SJSA1 (cell line): ENCODE results near the gene HBB. TPM values are rescaled to one million over a fixed set of nuclear protein-coding genes. Genes with fewer than 3 reads are reported as not detected.

Source experiments
- DNase-seq, 2 experiments: peaks; one replicate each; pipeline ENCODE4 v3.0.0-alpha.2; 2015 to 2020; ENCODE audit warnings: low spot score in 2 of 2, low read depth in 1 of 2
- H3K27ac ChIP-seq: fragments of 250-450 bp; sonication (Bioruptor Pico); 2 replicates; pipeline ENCODE4 v1.5.1; 2020; ENCODE audit warnings: mild to moderate bottlenecking, moderate library complexity
- H3K27me3 ChIP-seq: fragments of 250-450 bp; sonication (Bioruptor Pico); replicated peaks from 2 replicates; pipeline ENCODE4 v1.5.1; 2020; ENCODE audit warnings: mild to moderate bottlenecking, moderate library complexity
- H3K36me3 ChIP-seq: fragments of 250-450 bp; sonication (Bioruptor Pico); 2 replicates; pipeline ENCODE4 v1.5.1; 2020; ENCODE audit warnings: mild to moderate bottlenecking
- H3K4me1 ChIP-seq: fragments of 250-450 bp; sonication (Bioruptor Pico); replicated peaks from 2 replicates; pipeline ENCODE4 v1.6.1; 2021; ENCODE audit warnings: mild to moderate bottlenecking
- H3K4me3 ChIP-seq: fragments of 250-450 bp; sonication (Bioruptor Pico); 2 replicates; pipeline ENCODE4 v1.5.1; 2020; ENCODE audit warnings: mild to moderate bottlenecking
- H3K9me3 ChIP-seq: fragments of 250-450 bp; sonication (Bioruptor Pico); replicated peaks from 2 replicates; pipeline ENCODE4 v1.5.1; 2020; ENCODE audit warnings: mild to moderate bottlenecking
- total RNA-seq: library from RNA; depleted of rRNA; stranded (reverse); fragments of >200 nt; shearing (Covaris generic); gene quantifications from 2 replicates; pipeline ENCODE4 v1.2.3, GENCODE V29; 2014

The HBB gene
- total RNA-seq, 1 experiment from 2014 or later, result not detected

- H3K27ac ChIP-seq, result no peak overlapping the region
- no peaks in the 10 kb centered on the region for H3K36me3 ChIP-seq
- H3K4me1 ChIP-seq, result no peaks in the 10 kb centered on the region
- H3K4me3 ChIP-seq, result no peak overlapping the region
- peaks cover 10% of the 10 kb centered on the region for H3K27me3 ChIP-seq
- DNase-seq, result no peak
- no peaks in the 10 kb centered on the region for H3K9me3 ChIP-seq
Measured at GRCh38 chr11:5241458-5241857, 14.6 kb upstream of the HBB start.

- Histone ChIP-seq H3K9me3 (no peaks in the 10 kb centered on the region), H3K4me1 (no peaks in the 10 kb centered on the region), H3K36me3 (no peaks in the 10 kb centered on the region), H3K27ac (no peak overlapping the region), H3K4me3 (no peak overlapping the region), H3K27me3 (peaks cover 11% of the 10 kb centered on the region; the same call in 1 of the 2 replicates)
- DNase-seq, result no peak
Measured at GRCh38 chr11:5240458-5240857, 13.6 kb upstream of the HBB start.

GRCh38 chr11:5240056-5240455 lies 13.2 kb upstream of the HBB start:
- Histone ChIP-seq H3K27me3 (peaks cover 10% of the 10 kb centered on the region; the same call in 1 of the 2 replicates), H3K4me1 (no peaks in the 10 kb centered on the region), H3K27ac (no peak overlapping the region), H3K36me3 (no peaks in the 10 kb centered on the region), H3K9me3 (no peaks in the 10 kb centered on the region), H3K4me3 (no peak overlapping the region)
- no peak for DNase-seq

- Histone ChIP-seq H3K27ac (no peak overlapping the region), H3K4me1 (no peaks in the 10 kb centered on the region), H3K4me3 (no peak overlapping the region), H3K27me3 (peaks cover 9% of the 10 kb centered on the region), H3K9me3 (no peaks in the 10 kb centered on the region), H3K36me3 (no peaks in the 10 kb centered on the region)
- no peak for DNase-seq
Measured at GRCh38 chr11:5239046-5239445, 12.2 kb upstream of the HBB start.

- DNase-seq, result no peak
Measured at GRCh38 chr11:5238486-5238885, 11.6 kb upstream of the HBB start.

GRCh38 chr11:5237420-5237819 lies 10.5 kb upstream of the HBB start:
- Histone ChIP-seq H3K27me3 (peaks cover 9% of the 10 kb centered on the region), H3K9me3 (no peaks in the 10 kb centered on the region), H3K27ac (no peak overlapping the region), H3K4me3 (no peak overlapping the region), H3K4me1 (no peaks in the 10 kb centered on the region), H3K36me3 (no peaks in the 10 kb centered on the region)
- DNase-seq, result no peak

More at GRCh38 chr11:5238486-5238885, 11.6 kb upstream of the HBB start:
- Histone ChIP-seq H3K27me3 (peaks cover 9% of the 10 kb centered on the region), H3K27ac (no peak overlapping the region), H3K4me3 (no peak overlapping the region), H3K36me3 (no peaks in the 10 kb centered on the region), H3K9me3 (no peaks in the 10 kb centered on the region), H3K4me1 (no peaks in the 10 kb centered on the region)

- no peaks in the 10 kb centered on the region for H3K4me1 ChIP-seq
- no peak overlapping the region for H3K4me3 ChIP-seq
- no peaks in the 10 kb centered on the region for H3K9me3 ChIP-seq
- H3K36me3 ChIP-seq, result no peaks in the 10 kb centered on the region
- H3K27me3 ChIP-seq, result peaks cover 8% of the 10 kb centered on the region
- H3K27ac ChIP-seq, result no peak overlapping the region
- no peak for DNase-seq
Measured at GRCh38 chr11:5235364-5236095, 8.7 kb upstream of the HBB start.

GRCh38 chr11:5234381-5234834 lies 7.5 kb upstream of the HBB start, which contains the start of gene HBD:
HBD (minus strand) TSS chr11:5234483; CDS start chr11:5234433, 50 bp downstream.
- H3K4me3 ChIP-seq, result no peak within 1 kb of the TSS
- no peaks in the 10 kb centered on the region for H3K36me3 ChIP-seq
- no peaks in the 10 kb centered on the region for H3K9me3 ChIP-seq
- no peak within 1 kb of the TSS for H3K27ac ChIP-seq
- no peaks in the 10 kb centered on the region for H3K4me1 ChIP-seq
- DNase-seq, result no peak
- H3K27me3 ChIP-seq, result peaks cover 6% of the 10 kb centered on the region; the same call in 1 of the 2 replicates

GRCh38 chr11:5233307-5233706 lies 6.4 kb upstream of the HBB start:
- H3K27ac ChIP-seq, result no peak overlapping the region
- no peaks in the 10 kb centered on the region for H3K4me1 ChIP-seq
- DNase-seq, result no peak
- H3K36me3 ChIP-seq, result no peaks in the 10 kb centered on the region
- H3K27me3 ChIP-seq, result peaks cover 6% of the 10 kb centered on the region; the same call in 1 of the 2 replicates
- H3K9me3 ChIP-seq, result no peaks in the 10 kb centered on the region
- no peak overlapping the region for H3K4me3 ChIP-seq

- no peaks in the 10 kb centered on the region for H3K9me3 ChIP-seq
- H3K4me1 ChIP-seq, result no peaks in the 10 kb centered on the region
- H3K36me3 ChIP-seq, result no peaks in the 10 kb centered on the region
- DNase-seq, result no peak
- H3K27ac ChIP-seq, result no peak overlapping the region
- peaks cover 6% of the 10 kb centered on the region; the same call in 1 of the 2 replicates for H3K27me3 ChIP-seq
- H3K4me3 ChIP-seq, result no peak overlapping the region
Measured at GRCh38 chr11:5232821-5233220, 6.0 kb upstream of the HBB start.

GRCh38 chr11:5232176-5232575 lies 5.3 kb upstream of the HBB start:
- H3K9me3 ChIP-seq, result no peaks in the 10 kb centered on the region
- no peak overlapping the region for H3K27ac ChIP-seq
- H3K36me3 ChIP-seq, result no peaks in the 10 kb centered on the region
- no peak for DNase-seq
- H3K4me3 ChIP-seq, result no peak overlapping the region
- peaks cover 6% of the 10 kb centered on the region; the same call in 1 of the 2 replicates for H3K27me3 ChIP-seq
- no peaks in the 10 kb centered on the region for H3K4me1 ChIP-seq

GRCh38 chr11:5231111-5231510 lies 4.2 kb upstream of the HBB start:
- no peaks in the 10 kb centered on the region for H3K9me3 ChIP-seq

GRCh38 chr11:5230266-5230665 lies 3.4 kb upstream of the HBB start:
- no peaks in the 10 kb centered on the region for H3K36me3 ChIP-seq
- DNase-seq, result no peak
- H3K27ac ChIP-seq, result no peak overlapping the region
- H3K9me3 ChIP-seq, result no peaks in the 10 kb centered on the region
- H3K4me1 ChIP-seq, result no peaks in the 10 kb centered on the region
- H3K4me3 ChIP-seq, result no peak overlapping the region
- peaks cover 3% of the 10 kb centered on the region for H3K27me3 ChIP-seq

More at GRCh38 chr11:5231111-5231510, 4.2 kb upstream of the HBB start:
- Histone ChIP-seq H3K36me3 (no peaks in the 10 kb centered on the region), H3K4me1 (no peaks in the 10 kb centered on the region), H3K4me3 (no peak overlapping the region), H3K27ac (no peak overlapping the region), H3K27me3 (peaks cover 6% of the 10 kb centered on the region; the same call in 1 of the 2 replicates)
- DNase-seq, result no peak

GRCh38 chr11:5229796-5230195 lies 2.9 kb upstream of the HBB start:
- H3K27me3 ChIP-seq, result peaks cover 3% of the 10 kb centered on the region
- no peaks in the 10 kb centered on the region for H3K36me3 ChIP-seq
- H3K4me3 ChIP-seq, result no peak overlapping the region
- H3K9me3 ChIP-seq, result no peaks in the 10 kb centered on the region
- no peak for DNase-seq
- H3K27ac ChIP-seq, result no peak overlapping the region
- H3K4me1 ChIP-seq, result no peaks in the 10 kb centered on the region
